ENCODE results near the gene HOXA13. TPM values are rescaled to one million over a fixed set of nuclear protein-coding genes. Genes with fewer than 3 reads are reported as not detected.
A peak's percentile ranks its signal among the peaks of the same experiment; 100 is the strongest.

Gene HOXA13
- total RNA-seq, 2 donors from 2014 or later: 0.14 TPM; not detected in 1

DNA sequence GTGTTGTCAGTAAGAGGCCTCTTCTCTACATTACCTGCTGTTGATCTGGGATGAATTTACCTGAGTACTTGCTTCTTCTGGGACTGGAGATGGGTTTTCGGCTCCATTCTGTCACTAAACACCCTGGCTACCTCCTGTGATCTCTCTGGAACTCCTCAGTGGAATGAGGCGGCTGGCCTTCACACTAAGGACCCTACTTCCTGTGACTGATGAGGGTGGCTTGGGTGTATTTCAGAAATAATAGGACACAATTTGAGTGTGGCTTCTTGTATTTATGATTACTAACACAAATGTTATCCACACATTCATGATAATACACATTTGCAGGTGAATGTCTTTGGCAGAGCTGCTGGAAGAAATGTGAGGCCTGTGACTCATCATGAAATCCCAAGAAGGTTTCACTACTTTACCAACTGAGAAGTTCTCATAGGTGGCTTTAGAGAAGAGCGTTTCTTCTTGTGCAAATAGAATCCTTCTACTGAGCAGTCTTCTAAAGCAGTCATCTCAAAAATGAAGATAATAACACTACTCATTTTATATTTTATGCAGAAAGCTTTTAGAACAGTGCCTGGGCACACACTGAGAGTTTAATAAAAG lies 21.4 kb upstream of the HOXA13 start:
- ATAC-seq (ENCODE audit: insufficient number of reproducible peaks, low FRiP score, low read depth) (no peak), DNase-seq (ENCODE audit: low spot score) (no peak)
- H3K4me3 ChIP-seq: no peak overlapping the region
- no peaks in the 10 kb centered on the region for H3K4me1 ChIP-seq (ENCODE audit: control insufficient read depth in 1 of 2, low read depth in 2 of 2)
- H3K27ac ChIP-seq: no peak overlapping the region
- H3K27me3 ChIP-seq (replicated peaks; ENCODE audit: insufficient read depth): peaks cover 26% of the 10 kb centered on the region
- no peaks in the 10 kb centered on the region for H3K9me3 ChIP-seq
- TF ChIP-seq, protein P1, sequence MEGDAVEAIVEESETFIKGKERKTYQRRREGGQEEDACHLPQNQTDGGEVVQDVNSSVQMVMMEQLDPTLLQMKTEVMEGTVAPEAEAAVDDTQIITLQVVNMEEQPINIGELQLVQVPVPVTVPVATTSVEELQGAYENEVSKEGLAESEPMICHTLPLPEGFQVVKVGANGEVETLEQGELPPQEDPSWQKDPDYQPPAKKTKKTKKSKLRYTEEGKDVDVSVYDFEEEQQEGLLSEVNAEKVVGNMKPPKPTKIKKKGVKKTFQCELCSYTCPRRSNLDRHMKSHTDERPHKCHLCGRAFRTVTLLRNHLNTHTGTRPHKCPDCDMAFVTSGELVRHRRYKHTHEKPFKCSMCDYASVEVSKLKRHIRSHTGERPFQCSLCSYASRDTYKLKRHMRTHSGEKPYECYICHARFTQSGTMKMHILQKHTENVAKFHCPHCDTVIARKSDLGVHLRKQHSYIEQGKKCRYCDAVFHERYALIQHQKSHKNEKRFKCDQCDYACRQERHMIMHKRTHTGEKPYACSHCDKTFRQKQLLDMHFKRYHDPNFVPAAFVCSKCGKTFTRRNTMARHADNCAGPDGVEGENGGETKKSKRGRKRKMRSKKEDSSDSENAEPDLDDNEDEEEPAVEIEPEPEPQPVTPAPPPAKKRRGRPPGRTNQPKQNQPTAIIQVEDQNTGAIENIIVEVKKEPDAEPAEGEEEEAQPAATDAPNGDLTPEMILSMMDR (IDR thresholded peaks at IDR 0.05): no peak
- no peaks in the 10 kb centered on the region for H3K36me3 ChIP-seq

DNA sequence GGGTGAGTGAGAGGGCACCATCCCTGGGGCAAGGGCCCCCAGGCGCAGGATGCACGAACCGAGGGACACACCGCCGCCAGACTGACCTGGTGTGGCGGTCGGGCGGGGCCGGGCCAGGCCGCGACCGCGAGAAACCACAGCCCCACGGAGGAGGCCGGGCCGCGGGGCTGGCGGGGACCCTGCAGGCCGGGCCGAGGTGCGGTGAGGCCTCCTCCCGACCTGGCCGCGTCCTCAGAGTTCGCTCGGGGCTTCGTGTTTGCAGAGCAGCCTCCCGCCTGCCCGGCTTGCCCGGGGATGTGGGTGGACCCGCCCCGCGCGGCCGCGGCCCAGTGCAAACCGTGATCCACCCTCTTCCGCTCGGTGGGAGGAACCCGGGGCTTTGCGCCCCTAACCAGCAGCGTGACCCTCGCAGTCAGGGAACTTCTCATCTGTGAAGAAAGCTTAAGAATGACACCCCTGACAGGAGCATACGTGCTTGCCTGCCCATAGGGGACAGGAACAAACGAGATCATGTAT lies 20.6 kb upstream of the HOXA13 start:
- H3K27ac ChIP-seq: no peak overlapping the region
- TF ChIP-seq, protein P1 (IDR thresholded peaks at IDR 0.05): no peak
- no peaks in the 10 kb centered on the region for H3K4me1 ChIP-seq (ENCODE audit: control insufficient read depth in 1 of 2, low read depth in 2 of 2)
- peak overlapping the region; percentile 19 for H3K4me3 ChIP-seq
- H3K27me3 ChIP-seq (replicated peaks; ENCODE audit: insufficient read depth): peaks cover 26% of the 10 kb centered on the region
- no peaks in the 10 kb centered on the region for H3K9me3 ChIP-seq
- ATAC-seq (ENCODE audit: insufficient number of reproducible peaks, low FRiP score, low read depth) (no peak), DNase-seq (ENCODE audit: low spot score) (no peak)
- H3K36me3 ChIP-seq: no peaks in the 10 kb centered on the region

DNA sequence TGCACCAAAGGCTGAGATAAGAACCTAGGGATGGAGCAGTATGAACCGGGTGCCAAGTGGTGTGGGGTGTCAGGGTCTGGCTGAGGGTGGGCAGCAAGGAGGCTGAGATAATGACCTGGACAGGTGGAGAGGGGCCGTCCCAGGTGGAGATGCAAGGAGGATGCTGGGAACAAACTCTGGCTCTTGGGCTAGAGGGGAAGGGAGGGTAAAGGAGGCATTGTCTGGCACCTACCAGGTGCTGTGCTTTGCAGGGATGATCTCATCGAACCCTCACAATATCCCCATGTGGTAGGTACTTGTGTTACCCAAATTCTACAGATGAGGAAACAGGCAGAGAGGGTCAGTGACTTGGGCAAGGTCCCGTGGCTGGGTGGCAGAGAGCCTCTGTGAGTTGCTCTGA lies 19.9 kb upstream of the HOXA13 start:
- no peak for ATAC-seq (ENCODE audit: insufficient number of reproducible peaks, low FRiP score, low read depth)
- H3K27ac ChIP-seq: no peak overlapping the region
- DNase-seq (ENCODE audit: low spot score): no peak
- TF ChIP-seq, protein P1 (IDR thresholded peaks at IDR 0.05): no peak
- no peaks in the 10 kb centered on the region for H3K4me1 ChIP-seq (ENCODE audit: control insufficient read depth in 1 of 2, low read depth in 2 of 2)
- peaks cover 22% of the 10 kb centered on the region for H3K27me3 ChIP-seq (replicated peaks; ENCODE audit: insufficient read depth)
- H3K9me3 ChIP-seq: no peaks in the 10 kb centered on the region
- no peak overlapping the region for H3K4me3 ChIP-seq
- no peaks in the 10 kb centered on the region for H3K36me3 ChIP-seq

DNA sequence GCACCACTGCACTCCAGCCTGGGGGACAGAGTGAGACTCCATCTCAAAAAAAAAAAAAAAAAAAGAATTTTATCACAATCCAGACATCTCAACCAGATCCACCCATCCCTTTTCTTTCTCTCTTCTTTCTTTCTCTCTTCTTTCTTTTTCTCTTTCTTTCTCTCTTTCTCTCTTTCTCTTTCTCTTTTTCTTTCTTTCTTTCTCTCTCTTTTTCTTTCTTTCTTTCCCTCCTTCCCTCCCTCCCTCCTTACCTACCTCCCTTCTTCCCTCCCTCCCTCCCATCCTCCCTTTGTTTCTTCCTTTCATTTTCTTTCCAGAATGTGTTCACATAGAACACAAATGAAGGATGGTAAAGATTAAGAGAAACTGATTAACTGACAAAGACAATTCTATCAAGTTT lies 18.1 kb upstream of the HOXA13 start:
- no peaks in the 10 kb centered on the region for H3K36me3 ChIP-seq
- DNase-seq (ENCODE audit: low spot score) (no peak), ATAC-seq (ENCODE audit: insufficient number of reproducible peaks, low FRiP score, low read depth) (no peak)
- H3K27me3 ChIP-seq (replicated peaks; ENCODE audit: insufficient read depth): peaks cover 8% of the 10 kb centered on the region
- no peaks in the 10 kb centered on the region for H3K9me3 ChIP-seq
- TF ChIP-seq, protein P1 (IDR thresholded peaks at IDR 0.05): no peak
- peaks cover 0 to 6% of the 10 kb centered on the region in 2 donors for H3K4me1 ChIP-seq (ENCODE audit: control insufficient read depth in 1 of 2, low read depth in 2 of 2)
- H3K4me3 ChIP-seq: no peak overlapping the region
- H3K27ac ChIP-seq: no peak overlapping the region

DNA sequence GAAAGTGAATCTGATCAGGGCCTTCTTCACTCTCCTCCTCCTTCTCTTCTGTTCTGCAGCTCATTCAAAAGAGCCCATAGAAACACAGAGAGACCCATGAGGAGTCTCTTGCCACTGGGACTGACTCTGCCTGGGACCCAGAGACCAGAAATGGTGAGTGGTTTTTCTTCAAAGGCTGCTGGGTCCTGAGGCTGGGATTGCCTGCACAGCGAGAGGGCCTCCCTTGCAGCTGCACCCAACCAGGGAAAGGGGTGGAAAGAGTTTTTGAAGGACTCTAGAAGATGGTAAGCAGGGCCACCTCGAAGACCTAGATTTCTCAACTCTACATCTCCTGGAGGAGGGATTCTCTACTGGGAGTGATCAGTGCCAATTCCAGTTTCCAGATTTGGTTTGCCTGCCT lies 15.5 kb upstream of the HOXA13 start:
- Histone ChIP-seq H3K4me1 (ENCODE audit: control insufficient read depth in 1 of 2, low read depth in 2 of 2) (peaks cover 4 to 14% of the 10 kb centered on the region in 2 donors), H3K36me3 (no peaks in the 10 kb centered on the region), H3K27ac (no peak overlapping the region), H3K27me3 (replicated peaks; ENCODE audit: insufficient read depth) (peaks cover 6% of the 10 kb centered on the region), H3K9me3 (no peaks in the 10 kb centered on the region), H3K4me3 (no peak overlapping the region)
- ATAC-seq (ENCODE audit: insufficient number of reproducible peaks, low FRiP score, low read depth): no peak
- TF ChIP-seq, protein P1 (IDR thresholded peaks at IDR 0.05): no peak
- DNase-seq (ENCODE audit: low spot score): no peak

Data from thoracic aorta (tissue), 2 donors.